SK-N-SH treated with all-trans-retinoic acid at 6 μM for 48 hours (cell line): ENCODE results near the gene FBXO24.

Experiments
- ATAC-seq: fragments of 200-7000 bp; cut with Tn5 transposase; 3 replicates; pipeline ENCODE4 v1.9.1; 2020; ENCODE audit warnings: mild to moderate bottlenecking, moderate library complexity
- ARNTL ChIP-seq: fragments of 450-650 bp; formaldehyde crosslinking; IDR thresholded peaks from 2 replicates; pipeline ENCODE4 v1.5.0; 2020; ENCODE audit warnings: low read depth, mild to moderate bottlenecking, moderate library complexity, borderline replicate concordance
- BACH2 ChIP-seq: fragments of 250-450 bp; sonication (Bioruptor Pico); IDR thresholded peaks from 2 replicates; pipeline ENCODE4 v1.9.0; 2021; ENCODE audit warnings: mild to moderate bottlenecking, borderline replicate concordance
- CREB5 ChIP-seq: fragments of 250-450 bp; sonication (Bioruptor Pico); IDR thresholded peaks from 2 replicates; pipeline ENCODE4 v1.5.1; 2020; ENCODE audit warnings: low read depth, mild to moderate bottlenecking, moderate library complexity
- CSDC2 ChIP-seq: fragments of 250-450 bp; sonication (Bioruptor Pico); IDR thresholded peaks from 2 replicates; pipeline ENCODE4 v1.5.0; 2020; ENCODE audit warnings: mild to moderate bottlenecking, moderate library complexity
- ESRRG ChIP-seq: fragments of 250-450 bp; sonication (Bioruptor Pico); IDR thresholded peaks from 2 replicates; pipeline ENCODE4 v1.6.1; 2021; ENCODE audit warnings: mild to moderate bottlenecking
- GLIS3 ChIP-seq: fragments of 250-450 bp; sonication (Bioruptor Pico); IDR thresholded peaks from 2 replicates; pipeline ENCODE4 v1.5.0; 2020; ENCODE audit warnings: mild to moderate bottlenecking, moderate library complexity
- ISL1 ChIP-seq: fragments of 250-450 bp; sonication (Bioruptor Pico); IDR thresholded peaks from 2 replicates; pipeline ENCODE4 v2.1.2; 2022; ENCODE audit warnings: mild to moderate bottlenecking, moderate library complexity
- OSR1 ChIP-seq: fragments of 250-450 bp; sonication (Bioruptor Pico); IDR thresholded peaks from 2 replicates; pipeline ENCODE4 v1.8.0; 2022; ENCODE audit warnings: moderate library complexity, mild to moderate bottlenecking, inconsistent platforms
- PPARA ChIP-seq: fragments of 250-450 bp; sonication (Bioruptor Pico); IDR thresholded peaks from 2 replicates; pipeline ENCODE4 v1.5.0; 2020; ENCODE audit warnings: mild to moderate bottlenecking, borderline replicate concordance
- RARB ChIP-seq: fragments of 250-450 bp; sonication (Bioruptor Pico); IDR thresholded peaks from 2 replicates; pipeline ENCODE4 v1.8.0; 2021; ENCODE audit warnings: mild to moderate bottlenecking, moderate library complexity
- SNAI2 ChIP-seq: fragments of 250-450 bp; sonication (Bioruptor Pico); IDR thresholded peaks from 2 replicates; pipeline ENCODE4 v1.5.0; 2020; ENCODE audit warnings: mild to moderate bottlenecking, moderate library complexity
- TCF4 ChIP-seq: fragments of 250-450 bp; sonication (Bioruptor Pico); IDR thresholded peaks from 2 replicates; pipeline ENCODE4 v1.8.0; 2021; ENCODE audit warnings: mild to moderate bottlenecking, moderate library complexity, borderline replicate concordance
- TOX ChIP-seq: fragments of 250-450 bp; sonication (Bioruptor Pico); IDR thresholded peaks from 2 replicates; pipeline ENCODE4 v1.8.0; 2021; ENCODE audit warnings: mild to moderate bottlenecking, moderate library complexity, borderline replicate concordance
- ZC3H10 ChIP-seq: fragments of 250-450 bp; sonication (Bioruptor Pico); IDR thresholded peaks from 2 replicates; pipeline ENCODE4 v1.5.1; 2021; ENCODE audit warnings: mild to moderate bottlenecking, moderate library complexity
- ZFP3 ChIP-seq: fragments of 250-450 bp; sonication (Bioruptor Pico); IDR thresholded peaks from 2 replicates; pipeline ENCODE4 v1.5.0; 2020; ENCODE audit warnings: mild to moderate bottlenecking, moderate library complexity
- ZFP30 ChIP-seq: fragments of 450-650 bp; formaldehyde crosslinking; IDR thresholded peaks from 2 replicates; pipeline ENCODE4 v1.5.0; 2022; ENCODE audit warnings: mild to moderate bottlenecking, moderate library complexity
- ZNF565 ChIP-seq: fragments of 450-650 bp; formaldehyde crosslinking; conservative IDR thresholded peaks from 2 replicates; pipeline ENCODE4 v1.5.0; 2020; ENCODE audit warnings: low read depth, mild to moderate bottlenecking, moderate library complexity
- ZNF70 ChIP-seq: fragments of 450-650 bp; formaldehyde crosslinking; IDR thresholded peaks from 2 replicates; pipeline ENCODE4 v1.5.0; 2020; ENCODE audit warnings: mild to moderate bottlenecking, moderate library complexity
- ZNF8 ChIP-seq: fragments of 450-650 bp; formaldehyde crosslinking; IDR thresholded peaks from 2 replicates; pipeline ENCODE4 v1.5.0; 2020; ENCODE audit warnings: mild to moderate bottlenecking, moderate library complexity
- TF ChIP-seq, protein P1 (sequence below): fragments of 250-450 bp; sonication (Bioruptor Pico); IDR thresholded peaks from 2 replicates; pipeline ENCODE4 v1.5.0; 2020; ENCODE audit warnings: mild to moderate bottlenecking, moderate library complexity
- TF ChIP-seq, protein P2 (sequence below): fragments of 250-450 bp; sonication (Bioruptor Pico); IDR thresholded peaks from 2 replicates; pipeline ENCODE4 v1.8.0; 2021; ENCODE audit warnings: low read depth, mild to moderate bottlenecking, moderate library complexity, borderline replicate concordance
- TF ChIP-seq, protein P3 (sequence below): fragments of 250-450 bp; sonication (Bioruptor Pico); IDR thresholded peaks from 2 replicates; pipeline ENCODE4 v1.8.0; 2020; ENCODE audit warnings: mild to moderate bottlenecking, moderate library complexity, borderline replicate concordance

The FBXO24 gene

GRCh38 chr7:100606313-100606712 lies 20.2 kb downstream of the FBXO24 start (continued):
- TF ChIP-seq, protein P1, sequence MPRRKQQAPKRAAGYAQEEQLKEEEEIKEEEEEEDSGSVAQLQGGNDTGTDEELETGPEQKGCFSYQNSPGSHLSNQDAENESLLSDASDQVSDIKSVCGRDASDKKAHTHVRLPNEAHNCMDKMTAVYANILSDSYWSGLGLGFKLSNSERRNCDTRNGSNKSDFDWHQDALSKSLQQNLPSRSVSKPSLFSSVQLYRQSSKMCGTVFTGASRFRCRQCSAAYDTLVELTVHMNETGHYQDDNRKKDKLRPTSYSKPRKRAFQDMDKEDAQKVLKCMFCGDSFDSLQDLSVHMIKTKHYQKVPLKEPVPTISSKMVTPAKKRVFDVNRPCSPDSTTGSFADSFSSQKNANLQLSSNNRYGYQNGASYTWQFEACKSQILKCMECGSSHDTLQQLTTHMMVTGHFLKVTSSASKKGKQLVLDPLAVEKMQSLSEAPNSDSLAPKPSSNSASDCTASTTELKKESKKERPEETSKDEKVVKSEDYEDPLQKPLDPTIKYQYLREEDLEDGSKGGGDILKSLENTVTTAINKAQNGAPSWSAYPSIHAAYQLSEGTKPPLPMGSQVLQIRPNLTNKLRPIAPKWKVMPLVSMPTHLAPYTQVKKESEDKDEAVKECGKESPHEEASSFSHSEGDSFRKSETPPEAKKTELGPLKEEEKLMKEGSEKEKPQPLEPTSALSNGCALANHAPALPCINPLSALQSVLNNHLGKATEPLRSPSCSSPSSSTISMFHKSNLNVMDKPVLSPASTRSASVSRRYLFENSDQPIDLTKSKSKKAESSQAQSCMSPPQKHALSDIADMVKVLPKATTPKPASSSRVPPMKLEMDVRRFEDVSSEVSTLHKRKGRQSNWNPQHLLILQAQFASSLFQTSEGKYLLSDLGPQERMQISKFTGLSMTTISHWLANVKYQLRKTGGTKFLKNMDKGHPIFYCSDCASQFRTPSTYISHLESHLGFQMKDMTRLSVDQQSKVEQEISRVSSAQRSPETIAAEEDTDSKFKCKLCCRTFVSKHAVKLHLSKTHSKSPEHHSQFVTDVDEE (CRISPR knock-in tag), result no peak
- no peak for TF ChIP-seq SNAI2 (CRISPR knock-in tag)

GRCh38 chr7:100607111-100607510 lies 21.0 kb downstream of the FBXO24 start:
- TF ChIP-seq ARNTL (CRISPR knock-in tag), result no peak
- no peak for TF ChIP-seq ZFP3 (CRISPR knock-in tag)
- no peak for TF ChIP-seq RARB (CRISPR knock-in tag)
- TF ChIP-seq ZNF70 (CRISPR knock-in tag), result no peak
- TF ChIP-seq ZNF8 (CRISPR knock-in tag), result no peak
- TF ChIP-seq GLIS3, result no peak
- TF ChIP-seq ZFP30 (CRISPR knock-in tag), result no peak
- TF ChIP-seq TOX (CRISPR knock-in tag), result no peak
- TF ChIP-seq, protein P2, sequence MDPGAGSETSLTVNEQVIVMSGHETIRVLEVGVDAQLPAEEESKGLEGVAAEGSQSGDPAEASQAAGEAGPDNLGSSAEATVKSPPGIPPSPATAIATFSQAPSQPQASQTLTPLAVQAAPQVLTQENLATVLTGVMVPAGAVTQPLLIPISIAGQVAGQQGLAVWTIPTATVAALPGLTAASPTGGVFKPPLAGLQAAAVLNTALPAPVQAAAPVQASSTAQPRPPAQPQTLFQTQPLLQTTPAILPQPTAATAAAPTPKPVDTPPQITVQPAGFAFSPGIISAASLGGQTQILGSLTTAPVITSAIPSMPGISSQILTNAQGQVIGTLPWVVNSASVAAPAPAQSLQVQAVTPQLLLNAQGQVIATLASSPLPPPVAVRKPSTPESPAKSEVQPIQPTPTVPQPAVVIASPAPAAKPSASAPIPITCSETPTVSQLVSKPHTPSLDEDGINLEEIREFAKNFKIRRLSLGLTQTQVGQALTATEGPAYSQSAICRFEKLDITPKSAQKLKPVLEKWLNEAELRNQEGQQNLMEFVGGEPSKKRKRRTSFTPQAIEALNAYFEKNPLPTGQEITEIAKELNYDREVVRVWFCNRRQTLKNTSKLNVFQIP, result no peak
- TF ChIP-seq OSR1 (CRISPR knock-in tag), result no peak
- TF ChIP-seq CREB5, result no peak
- TF ChIP-seq, all 23 proteins: peak for 0
- ATAC-seq, result no peak

GRCh38 chr7:100609958-100610357 lies 23.8 kb downstream of the FBXO24 start:
- TF ChIP-seq GLIS3 (no peak), OSR1 (CRISPR knock-in tag) (no peak), ESRRG (CRISPR knock-in tag) (no peak), ZC3H10 (CRISPR knock-in tag) (no peak), ISL1 (CRISPR knock-in tag) (no peak), ZNF70 (CRISPR knock-in tag) (no peak), PPARA (CRISPR knock-in tag) (no peak), TCF4 (CRISPR knock-in tag) (no peak), ARNTL (CRISPR knock-in tag) (no peak), ZNF8 (CRISPR knock-in tag) (no peak), BACH2 (no peak)
- TF ChIP-seq, protein P2, result no peak
- no peak for ATAC-seq

DNA sequence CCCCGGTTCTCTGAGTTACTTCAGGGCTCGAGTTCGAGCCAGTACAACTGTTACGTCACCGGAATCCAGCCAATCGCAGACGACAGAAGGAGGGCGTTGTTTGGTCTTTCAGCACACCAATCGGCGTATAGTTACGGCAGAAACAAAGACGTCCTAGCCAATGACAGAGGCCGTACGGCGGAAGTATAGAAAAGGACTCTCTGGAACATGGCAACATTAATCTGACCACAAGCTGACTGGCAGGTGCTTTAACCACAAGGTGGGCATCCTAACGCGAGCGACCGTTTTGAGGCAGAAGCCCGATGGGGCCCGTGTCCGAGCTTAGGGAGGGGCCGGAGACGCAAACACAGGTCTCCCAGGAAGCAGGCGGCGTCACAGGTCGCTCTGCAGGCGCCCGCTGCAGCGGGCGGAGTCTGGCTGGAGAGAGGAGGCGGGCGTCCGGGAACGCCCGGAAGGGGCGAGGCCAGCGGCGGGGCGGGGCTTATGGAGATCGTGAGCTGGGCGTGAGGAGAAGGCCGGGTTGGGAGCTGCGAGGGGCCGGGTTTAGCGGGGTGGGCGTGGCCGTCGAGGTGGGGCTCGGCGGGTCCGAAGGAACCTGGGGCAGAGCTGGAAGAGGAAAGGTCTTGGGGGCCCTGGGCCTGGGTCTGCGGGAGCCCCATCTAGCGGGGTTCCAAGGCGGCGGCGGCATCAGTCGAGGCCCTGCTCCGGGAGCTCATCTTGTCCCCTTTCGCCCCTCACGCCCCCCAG lies 26.0 kb downstream of the FBXO24 start, which contains the start of gene MOSPD3:
TSS of gene MOSPD3 (plus strand) at position 558 of the 747 bp plus-strand sequence. CDS start 252 bp downstream, outside the sequence.
- ATAC-seq, result peak; percentile 96
- TF ChIP-seq SNAI2 (CRISPR knock-in tag) (no peak), ZFP3 (CRISPR knock-in tag) (no peak), GLIS3 (no peak), CSDC2 (CRISPR knock-in tag) (no peak), ESRRG (CRISPR knock-in tag) (no peak), ZNF565 (no peak), TCF4 (CRISPR knock-in tag) (no peak), ISL1 (CRISPR knock-in tag) (no peak)
- TF ChIP-seq, protein P2, result no peak
- TF ChIP-seq, protein P1 (CRISPR knock-in tag), result no peak
- TF ChIP-seq, protein P3, sequence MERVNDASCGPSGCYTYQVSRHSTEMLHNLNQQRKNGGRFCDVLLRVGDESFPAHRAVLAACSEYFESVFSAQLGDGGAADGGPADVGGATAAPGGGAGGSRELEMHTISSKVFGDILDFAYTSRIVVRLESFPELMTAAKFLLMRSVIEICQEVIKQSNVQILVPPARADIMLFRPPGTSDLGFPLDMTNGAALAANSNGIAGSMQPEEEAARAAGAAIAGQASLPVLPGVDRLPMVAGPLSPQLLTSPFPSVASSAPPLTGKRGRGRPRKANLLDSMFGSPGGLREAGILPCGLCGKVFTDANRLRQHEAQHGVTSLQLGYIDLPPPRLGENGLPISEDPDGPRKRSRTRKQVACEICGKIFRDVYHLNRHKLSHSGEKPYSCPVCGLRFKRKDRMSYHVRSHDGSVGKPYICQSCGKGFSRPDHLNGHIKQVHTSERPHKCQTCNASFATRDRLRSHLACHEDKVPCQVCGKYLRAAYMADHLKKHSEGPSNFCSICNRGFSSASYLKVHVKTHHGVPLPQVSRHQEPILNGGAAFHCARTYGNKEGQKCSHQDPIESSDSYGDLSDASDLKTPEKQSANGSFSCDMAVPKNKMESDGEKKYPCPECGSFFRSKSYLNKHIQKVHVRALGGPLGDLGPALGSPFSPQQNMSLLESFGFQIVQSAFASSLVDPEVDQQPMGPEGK, result no peak
